ENCODE data around the gene SLC4A4. TPM values are rescaled to one million over a fixed set of nuclear protein-coding genes. Genes with fewer than 3 reads are reported as not detected.

SLC4A4 gene
- total and polyA plus RNA-seq, 10 of the 15 experiments (the other 5 are each of a cell fraction or from before 2014, with no cell fraction given), result 0.05 to 0.44 (median 0.18) TPM

GRCh38 chr4:71389149-71389827, 50.5 kb downstream of the SLC4A4 start:
- BruUV-seq (replicated peaks), result no TSS peak
- Histone ChIP-seq H3K9ac (ENCODE audit: control insufficient read depth, insufficient read depth, low read length) (no peak overlapping the region), H3K4me3 (no peak overlapping the region), H3K27me3 (replicated peaks in 1 of 2; ENCODE audit: control insufficient read depth in 2 of 2, insufficient read depth in 2 of 2, low read length in 1 of 2) (no peaks in the 10 kb centered on the region), H3K9me3 (replicated peaks; ENCODE audit: control insufficient read depth, insufficient read depth, low read length) (no peaks in the 10 kb centered on the region), H3K27ac (ENCODE audit: control insufficient read depth, insufficient read depth) (no peak overlapping the region), H4K20me1 (ENCODE audit: control insufficient read depth, insufficient read depth) (no peaks in the 10 kb centered on the region), H3K79me2 (ENCODE audit: control insufficient read depth, insufficient read depth, low read length) (no peaks in the 10 kb centered on the region), H3K4me1 (ENCODE audit: control insufficient read depth, insufficient read depth, low read length) (no peaks in the 10 kb centered on the region), H3K4me2 (ENCODE audit: control insufficient read depth, insufficient read depth) (no peak overlapping the region), H3K36me3 (ENCODE audit: control insufficient read depth in 2 of 2, insufficient read depth in 2 of 2, low read length in 1 of 2) (no peaks in the 10 kb centered on the region), H2AFZ (ENCODE audit: control insufficient read depth, low read depth, low read length) (no peak overlapping the region)
- in situ Hi-C loops (cut with MboI) (no loop called here), intact Hi-C loops (cut with micrococcal nuclease; ENCODE audit: unreplicated experiment) (no loop called here)
- no peak for TF ChIP-seq SREBF2 (IDR thresholded peaks at IDR 0.05; ENCODE audit: low read length)
- FAIRE-seq, result no peak
- no peak for ATAC-seq
- ChIA-PET CTCF (interaction anchor here (0.6 kb wide), 1 partner anchor 224 kb away, joined by 4 read pairs; no protein-coding TSS in a partner anchor), SMC1A (ENCODE audit: uncharacterized antibody, unreplicated experiment) (interaction anchor here (0.8 kb wide), 1 partner anchor 13 kb away, joined by 3 read pairs; no protein-coding TSS in a partner anchor), POLR2A (no interaction called here), RAD21 (ENCODE audit: unreplicated experiment) (no interaction called here)
- 0% methylated on average over 2 of the region's 2 CpGs for WGBS (ENCODE audit: insufficient coverage, insufficient replicate concordance, low lambda C conversion rate, missing lambda C conversion rate)
- no peak for DNase-seq (ENCODE audit: low read depth, low spot score)

- H3K4me2 ChIP-seq (ENCODE audit: control insufficient read depth, insufficient read depth), result no peak overlapping the region
- H3K9ac ChIP-seq (ENCODE audit: control insufficient read depth, insufficient read depth, low read length), result no peak overlapping the region
- POLR2A ChIA-PET, result no interaction called here
- no peak overlapping the region for H3K27ac ChIP-seq (ENCODE audit: control insufficient read depth, insufficient read depth)
- DNase-seq (ENCODE audit: low read depth, low spot score) (no peak), FAIRE-seq (no peak), ATAC-seq (no peak)
- no peaks in the 10 kb centered on the region for H3K36me3 ChIP-seq (ENCODE audit: control insufficient read depth in 2 of 2, insufficient read depth in 2 of 2, low read length in 1 of 2)
- RAD21 ChIA-PET (ENCODE audit: unreplicated experiment), result no interaction called here
- SMC1A ChIA-PET (ENCODE audit: uncharacterized antibody, unreplicated experiment), result no interaction called here
- no peak overlapping the region for H2AFZ ChIP-seq (ENCODE audit: control insufficient read depth, low read depth, low read length)
- no peaks in the 10 kb centered on the region for H3K79me2 ChIP-seq (ENCODE audit: control insufficient read depth, insufficient read depth, low read length)
- no peaks in the 10 kb centered on the region for H4K20me1 ChIP-seq (ENCODE audit: control insufficient read depth, insufficient read depth)
- no peaks in the 10 kb centered on the region for H3K9me3 ChIP-seq (replicated peaks; ENCODE audit: control insufficient read depth, insufficient read depth, low read length)
- in situ Hi-C loops (cut with MboI), result no loop called here
- TF ChIP-seq MTA3 (IDR thresholded peaks at IDR 0.05; ENCODE audit: borderline replicate concordance, low read length), result no peak
- no peak for TF ChIP-seq JUND (IDR thresholded peaks at IDR 0.05; ENCODE audit: low read depth, low read length)
- no peak for TF ChIP-seq NFXL1 (IDR thresholded peaks at IDR 0.05; ENCODE audit: borderline replicate concordance)
- 31% methylated on average over 3 of the region's 3 CpGs for WGBS (ENCODE audit: insufficient coverage, insufficient replicate concordance, low lambda C conversion rate, missing lambda C conversion rate)
- H3K4me3 ChIP-seq, result no peak overlapping the region
- BruUV-seq (replicated peaks), result no TSS peak
- intact Hi-C loops (cut with micrococcal nuclease; ENCODE audit: unreplicated experiment), result no loop called here
- no peaks in the 10 kb centered on the region for H3K27me3 ChIP-seq (replicated peaks in 1 of 2; ENCODE audit: control insufficient read depth in 2 of 2, insufficient read depth in 2 of 2, low read length in 1 of 2)
- CTCF ChIA-PET, result no interaction called here
- no peaks in the 10 kb centered on the region for H3K4me1 ChIP-seq (ENCODE audit: control insufficient read depth, insufficient read depth, low read length)
These were observed 53.3 kb downstream of the SLC4A4 start for GRCh38 chr4:71392109-71392508.

Measured in GM12878 (cell line).